Panc1 (cell line): Measurements from ENCODE around the gene STK11IP. TPM values are rescaled to one million over a fixed set of nuclear protein-coding genes. Genes with fewer than 3 reads are reported as not detected.

ENCODE experiments used
- ATAC-seq: fragments of 200-7000 bp; cut with Tn5 transposase; 2 replicates; pipeline ENCODE4 v1.9.1; 2020; ENCODE audit warnings: mild to moderate bottlenecking, moderate library complexity
- BruUV-seq: library from RNA; stranded (reverse); fragments of 400-500 nt; replicated peaks from 2 replicates; lab custom pipeline; 2021; lab: Mats Ljungman, UMichigan
- CTCF ChIA-PET: fragments of 300-600 bp; sonication (Branson Sonifier 250); formaldehyde crosslinking; loops from one replicate; lab custom pipeline; 2022; ENCODE audit warnings: antibody characterized with exemption; lab: Charles Lee
- POLR2A ChIA-PET: fragments of 300-600 bp; sonication (Branson Sonifier 250); formaldehyde crosslinking; loops from one replicate; lab custom pipeline; 2022; ENCODE audit warnings: antibody characterized with exemption; lab: Charles Lee
- DNase-seq: peaks from one replicate; pipeline ENCODE4 v3.0.0-alpha.2; 2010; ENCODE audit warnings: low read depth, low spot score
- H3K27ac ChIP-seq: 2 replicates; pipeline ENCODE4 v1.5.1; 2011; ENCODE audit warnings: mild to moderate bottlenecking, low read length, inconsistent platforms
- H3K27me3 ChIP-seq: fragments of 200-500 bp; sonication (Bioruptor generic); 2 replicates; pipeline ENCODE4 v1.6.0; 2014; ENCODE audit warnings: low read length, inconsistent platforms; ENCODE audit not compliant: control insufficient read depth, insufficient read depth
- H3K36me3 ChIP-seq: fragments of 200-500 bp; sonication (Bioruptor generic); 2 replicates; pipeline ENCODE4 v1.5.1; 2014; ENCODE audit warnings: inconsistent platforms, mild to moderate bottlenecking, low read length, moderate library complexity; ENCODE audit not compliant: control insufficient read depth, insufficient read depth
- H3K4me1 ChIP-seq: 2 replicates; pipeline ENCODE4 v1.5.1; 2011; ENCODE audit warnings: inconsistent platforms, mild to moderate bottlenecking, low read length, moderate library complexity; ENCODE audit not compliant: control insufficient read depth, insufficient read depth
- H3K4me3 ChIP-seq, 2 experiments: 2 replicates each; pipeline ENCODE4 v1.5.1; 2011 to 2012; ENCODE audit warnings: low read depth in 2 of 2, low read length in 2 of 2, mild to moderate bottlenecking in 2 of 2, inconsistent platforms in 1 of 2, moderate library complexity in 1 of 2
- H3K9me3 ChIP-seq: fragments of 200-500 bp; sonication (Bioruptor generic); 2 replicates; pipeline ENCODE4 v1.5.1; 2014; ENCODE audit warnings: low read depth, mild to moderate bottlenecking, inconsistent platforms, low read length, moderate library complexity; ENCODE audit not compliant: control insufficient read depth, insufficient read depth
- CTCF ChIP-seq: fragments of 450-650 bp; IDR thresholded peaks from 2 replicates; pipeline ENCODE4 v1.5.1; 2017; ENCODE audit warnings: mild to moderate bottlenecking
- POLR2AphosphoS5 ChIP-seq: IDR thresholded peaks from 2 replicates; pipeline ENCODE4 v1.6.1; 2012; ENCODE audit warnings: mild to moderate bottlenecking, low read depth, low read length, moderate library complexity
- REST ChIP-seq, 2 experiments: IDR thresholded peaks; 2 replicates each; pipeline ENCODE4 v1.6.1; 2011 to 2012; ENCODE audit warnings: low read depth in 2 of 2, control low read depth in 1 of 2, low read length in 1 of 2, mild to moderate bottlenecking in 1 of 2, moderate library complexity in 1 of 2; ENCODE audit not compliant: insufficient read depth in 1 of 2
- SIN3A ChIP-seq: IDR thresholded peaks from 2 replicates; pipeline ENCODE4 v1.6.1; 2012; ENCODE audit warnings: low read depth, mild to moderate bottlenecking, low read length, moderate library complexity, borderline replicate concordance; ENCODE audit not compliant: insufficient read depth
- TCF7L2 ChIP-seq: IDR thresholded peaks from 2 replicates; pipeline ENCODE4 v1.6.1; 2011; ENCODE audit warnings: mild to moderate bottlenecking, low read depth, low read length, inconsistent platforms
- in situ Hi-C: cut with HindIII; loops from 2 replicates; pipeline ENCODE4 v1.10.0; 2016; ENCODE audit warnings: low sequenced_read_pairs, low pct_unique_long_range_greater_than_20kb
- intact Hi-C: fragments of 100-400 bp; cut with micrococcal nuclease; formaldehyde crosslinking; loops from one replicate; pipeline ENCODE4 v1.10.0; 2022; ENCODE audit not compliant: unreplicated experiment
- total RNA-seq: library from RNA; stranded (reverse); gene quantifications from one replicate; pipeline ENCODE4 v1.2.1, GENCODE V29; 2021; ENCODE audit not compliant: unreplicated experiment

The STK11IP gene
- total RNA-seq, 1 experiment from 2014 or later = 48.2 TPM

- in situ Hi-C loops (no loop called here), intact Hi-C loops (no loop called here)
- no peaks in the 10 kb centered on the region for H3K27me3 ChIP-seq
- no peaks in the 10 kb centered on the region for H3K9me3 ChIP-seq
- ChIA-PET CTCF (interaction anchor here (0.6 kb wide), 1 partner anchor 22 kb away, joined by 3 read pairs; no protein-coding TSS in a partner anchor), POLR2A (no interaction called here)
- H3K27ac ChIP-seq = no peak overlapping the region
- TF ChIP-seq REST (IDR thresholded peaks at IDR 0.05; ENCODE audit: insufficient read depth in 1 of 2, low read depth in 2 of 2, low read length in 1 of 2) (no peak), SIN3A (no peak), POLR2AphosphoS5 (no peak), CTCF (no peak), TCF7L2 (no peak)
- no peak overlapping the region for H3K4me3 ChIP-seq
- H3K36me3 ChIP-seq = no peaks in the 10 kb centered on the region
- no peaks in the 10 kb centered on the region for H3K4me1 ChIP-seq
- no peak for DNase-seq
- ATAC-seq = no peak
- BruUV-seq = no TSS peak
Measured at GRCh38 chr2:219619235-219619634, 21.6 kb downstream of the STK11IP start.

- Histone ChIP-seq H3K36me3 (no peaks in the 10 kb centered on the region), H3K27ac (no peak overlapping the region), H3K4me1 (no peaks in the 10 kb centered on the region), H3K4me3 (no peak overlapping the region), H3K9me3 (no peaks in the 10 kb centered on the region), H3K27me3 (no peaks in the 10 kb centered on the region)
- in situ Hi-C loops (no loop called here), intact Hi-C loops (no loop called here)
- ATAC-seq (no peak), DNase-seq (no peak)
- no peak for TF ChIP-seq TCF7L2
- no peak for TF ChIP-seq CTCF
- no peak for TF ChIP-seq REST (IDR thresholded peaks at IDR 0.05; ENCODE audit: insufficient read depth in 1 of 2, low read depth in 2 of 2, low read length in 1 of 2)
- TF ChIP-seq SIN3A = no peak
- no peak for TF ChIP-seq POLR2AphosphoS5
- BruUV-seq = no TSS peak
- POLR2A ChIA-PET = no interaction called here
- CTCF ChIA-PET = no interaction called here
Measured at GRCh38 chr2:219620546-219620945, 22.9 kb downstream of the STK11IP start.
